Measurements from ENCODE around the gene JAM3. TPM values are rescaled to one million over a fixed set of nuclear protein-coding genes. Genes with fewer than 3 reads are reported as not detected.

The JAM3 gene
- total RNA-seq, 8 experiments from 2014 or later: 34.1 to 141 (median 58.4) TPM

- ATAC-seq (replicated peaks in 6 of 8): no peak
- no peak overlapping the region for H3K27ac ChIP-seq
- H3K4me1 ChIP-seq (replicated peaks in 1 of 2): peaks cover 6 to 19% of the 10 kb centered on the region in 2 donors
- 40 to 83% (median 74%) methylated on average over 1 to 12 of the region's 12 CpGs; no CpG with 5 or more reads in 3 of the 10 experiments for WGBS, 10 experiments
- no peak overlapping the region for H3K4me3 ChIP-seq
- in situ Hi-C loops (cut with MboI; ENCODE audit: low pct_unique_long_range_greater_than_20kb in 2 of 9, low sequenced_read_pairs in 9 of 9, unreplicated experiment in 9 of 9): loop anchor here in 4 of 9 experiments (5.0 to 10.0 kb wide), 3 partner anchors 82 to 92 kb away; no protein-coding TSS in a partner anchor
Measured at GRCh38 chr11:134052395-134052987, 16.4 kb upstream of the JAM3 start.

- Histone ChIP-seq H3K4me1 (replicated peaks in 1 of 2) (peaks cover 6 to 19% of the 10 kb centered on the region in 2 donors), H3K27ac (no peak overlapping the region), H3K4me3 (no peak overlapping the region)
- in situ Hi-C loops (cut with MboI; ENCODE audit: low pct_unique_long_range_greater_than_20kb in 2 of 9, low sequenced_read_pairs in 9 of 9, unreplicated experiment in 9 of 9): loop anchor here in 4 of 9 experiments (5.0 to 10.0 kb wide), 3 partner anchors 82 to 92 kb away; no protein-coding TSS in a partner anchor
- 12 to 80% (median 59%) methylated on average over 2 to 14 of the region's 26 CpGs for WGBS, 10 experiments
- ATAC-seq (replicated peaks in 6 of 8): peak in 1 of 8 experiments; percentile 21
Measured at GRCh38 chr11:134052988-134053945, 15.6 kb upstream of the JAM3 start.

DNA sequence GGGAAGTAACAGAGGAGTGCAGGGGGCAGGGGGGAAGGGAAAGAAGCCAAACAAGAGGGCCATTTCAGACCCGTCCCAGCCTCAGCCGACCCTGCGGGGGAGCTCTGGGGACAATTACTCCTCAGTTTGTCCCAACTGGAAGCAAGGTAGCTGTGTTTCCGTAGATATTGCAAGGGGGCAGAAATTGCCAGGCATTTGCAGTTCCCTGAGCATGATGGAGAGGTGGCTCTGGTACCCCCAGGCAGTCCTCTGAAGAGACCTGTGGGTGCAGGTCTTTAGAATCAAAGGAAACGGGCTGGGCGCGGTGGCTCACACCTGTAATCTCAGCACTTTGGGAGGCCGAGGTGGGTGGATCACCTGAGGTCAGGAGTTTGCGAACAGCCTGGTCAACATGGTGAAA, 13.8 kb upstream of the JAM3 start:
- 90 to 95% (median 94%) methylated on average over 2 to 4 of the region's 9 CpGs; no CpG with 5 or more reads in 7 of the 10 experiments for WGBS, 10 experiments
- H3K4me1 ChIP-seq (replicated peaks in 1 of 2): peaks cover 6 to 19% of the 10 kb centered on the region in 2 donors
- no peak overlapping the region for H3K27ac ChIP-seq
- in situ Hi-C loops (cut with MboI; ENCODE audit: low pct_unique_long_range_greater_than_20kb in 2 of 9, low sequenced_read_pairs in 9 of 9, unreplicated experiment in 9 of 9): loop anchor here in 3 of 9 experiments (10.0 kb wide), 2 partner anchors 80 to 90 kb away; no protein-coding TSS in a partner anchor
- H3K4me3 ChIP-seq: no peak overlapping the region
- no peak for ATAC-seq (replicated peaks in 6 of 8)

DNA sequence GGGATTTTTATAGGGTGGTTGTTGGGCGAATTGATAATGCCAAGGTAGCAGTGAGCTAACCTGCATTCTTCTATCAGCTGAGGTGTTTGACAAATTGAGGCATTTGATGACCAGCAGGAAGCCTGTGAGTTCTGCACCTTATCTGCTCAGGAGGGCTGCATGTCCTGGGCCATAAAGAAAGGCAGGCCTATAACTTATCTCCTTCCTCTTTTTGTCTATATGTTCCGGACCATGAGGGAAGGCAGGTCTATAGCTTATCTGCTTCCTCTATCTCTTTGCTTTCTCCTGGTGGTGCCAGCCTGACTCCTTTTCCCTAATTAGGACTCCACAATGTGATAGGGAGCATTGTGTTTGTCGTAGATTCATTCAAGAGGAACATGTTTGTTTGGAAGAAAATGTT, 8.6 kb upstream of the JAM3 start:
- H3K4me1 ChIP-seq (replicated peaks in 1 of 2): no peaks in the 10 kb centered on the region
- no peak overlapping the region for H3K27ac ChIP-seq
- no peak overlapping the region for H3K4me3 ChIP-seq
- ATAC-seq (replicated peaks in 6 of 8): no peak
- in situ Hi-C loops (cut with MboI; ENCODE audit: low pct_unique_long_range_greater_than_20kb in 2 of 9, low sequenced_read_pairs in 9 of 9, unreplicated experiment in 9 of 9): no loop called here
- WGBS, 10 experiments: 63 to 100% (median 100%) methylated on average over 1 to 3 of the region's 3 CpGs; no CpG with 5 or more reads in 1 of the 10 experiments

DNA sequence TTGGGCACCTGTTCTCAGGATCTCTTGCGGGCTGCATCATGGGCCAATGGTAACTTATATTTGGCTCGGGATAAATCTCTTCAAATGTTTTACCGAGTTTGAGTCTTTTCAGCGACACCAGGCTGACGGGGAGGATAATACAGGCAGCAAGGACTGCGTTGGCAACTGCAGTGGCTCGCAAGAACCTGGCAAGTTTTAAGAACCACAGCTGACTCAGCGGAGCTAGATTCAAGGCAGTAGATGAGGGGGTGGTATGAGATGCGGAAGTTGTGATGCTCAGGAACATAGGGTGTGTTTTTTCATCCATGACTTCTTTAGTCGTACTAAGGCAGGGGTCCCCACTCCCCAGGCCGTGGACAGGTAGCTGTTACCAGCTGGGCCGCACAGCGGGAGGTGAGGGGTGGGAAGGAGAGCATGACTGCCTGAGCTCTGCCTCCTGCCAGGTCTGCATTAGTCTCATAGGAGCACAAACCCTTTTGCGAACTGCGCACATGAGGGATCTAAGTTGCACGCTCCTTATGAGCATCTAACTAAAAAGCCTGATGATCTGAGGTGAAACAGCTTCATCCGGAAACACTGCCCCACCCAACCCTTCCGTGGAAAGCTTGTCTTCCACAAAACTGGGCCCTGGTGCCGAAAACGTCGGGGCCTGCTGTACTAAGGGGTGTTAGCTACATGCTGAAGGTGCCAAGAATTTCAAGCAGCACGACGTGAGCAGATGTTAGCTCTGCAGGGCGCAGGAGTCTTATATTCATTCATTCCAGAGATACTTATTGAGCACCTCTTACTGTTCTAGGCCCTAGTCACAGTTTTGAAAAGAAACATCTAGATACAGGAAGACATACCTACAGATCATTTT, 6.4 kb upstream of the JAM3 start:
- ATAC-seq (replicated peaks in 6 of 8): no peak
- in situ Hi-C loops (cut with MboI; ENCODE audit: low pct_unique_long_range_greater_than_20kb in 2 of 9, low sequenced_read_pairs in 9 of 9, unreplicated experiment in 9 of 9): no loop called here
- H3K27ac ChIP-seq: no peak overlapping the region

GRCh38 chr11:134063124-134063495, 5.8 kb upstream of the JAM3 start:
- in situ Hi-C loops (cut with MboI; ENCODE audit: low pct_unique_long_range_greater_than_20kb in 2 of 9, low sequenced_read_pairs in 9 of 9, unreplicated experiment in 9 of 9): no loop called here
- WGBS, 10 experiments: 20 to 100% (median 58%) methylated on average over 1 to 2 of the region's 2 CpGs; no CpG with 5 or more reads in 7 of the 10 experiments
- H3K4me1 ChIP-seq (replicated peaks in 1 of 2): peaks cover 12% of the 10 kb centered on the region in 2 donors
- ATAC-seq (replicated peaks in 6 of 8): no peak
- no peak overlapping the region for H3K4me3 ChIP-seq
- H3K27ac ChIP-seq: no peak overlapping the region

More for the DNA sequence above, 6.4 kb upstream of the JAM3 start:
- Histone ChIP-seq H3K4me3 (no peak overlapping the region), H3K4me1 (replicated peaks in 1 of 2) (peaks cover 6 to 10% of the 10 kb centered on the region in 2 donors)
- WGBS, 10 experiments: 78 to 100% (median 87%) methylated on average over 1 to 17 of the region's 24 CpGs

- no peak overlapping the region for H3K27ac ChIP-seq
- H3K4me3 ChIP-seq: no peak overlapping the region
- ATAC-seq (replicated peaks in 6 of 8): no peak
- in situ Hi-C loops (cut with MboI; ENCODE audit: low pct_unique_long_range_greater_than_20kb in 2 of 9, low sequenced_read_pairs in 9 of 9, unreplicated experiment in 9 of 9): no loop called here
- peaks cover 15 to 17% of the 10 kb centered on the region in 2 donors for H3K4me1 ChIP-seq (replicated peaks in 1 of 2)
- 20 to 100% (median 80%) methylated on average over 1 to 3 of the region's 12 CpGs; no CpG with 5 or more reads in 1 of the 10 experiments for WGBS, 10 experiments
Measured at GRCh38 chr11:134063991-134064747, 4.7 kb upstream of the JAM3 start.

DNA sequence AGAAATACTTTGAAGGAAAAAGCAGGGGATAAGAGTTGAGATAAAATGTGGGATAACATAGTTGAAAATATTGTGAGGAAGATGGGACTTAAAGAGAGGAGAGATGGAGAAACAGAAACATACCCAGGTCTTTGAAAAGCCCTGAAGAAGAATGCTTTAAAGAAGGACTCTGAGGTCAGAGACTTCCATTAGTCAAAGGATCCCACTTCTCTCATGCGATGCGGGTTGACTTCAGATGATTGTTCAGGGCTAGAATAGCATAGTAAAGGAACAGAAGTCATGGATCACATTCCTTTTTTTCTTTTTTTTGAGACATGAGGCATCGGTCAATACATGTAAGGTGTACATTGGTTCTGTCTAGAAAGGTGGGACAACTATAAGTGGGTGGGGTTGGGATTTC, 3.5 kb upstream of the JAM3 start:
- Histone ChIP-seq H3K27ac (no peak overlapping the region), H3K4me1 (replicated peaks in 1 of 2) (peaks cover 17 to 20% of the 10 kb centered on the region in 2 donors), H3K4me3 (no peak overlapping the region)
- no peak for ATAC-seq (replicated peaks in 6 of 8)
- in situ Hi-C loops (cut with MboI; ENCODE audit: low pct_unique_long_range_greater_than_20kb in 2 of 9, low sequenced_read_pairs in 9 of 9, unreplicated experiment in 9 of 9): no loop called here
- 75 to 100% (median 96%) methylated on average over 1 to 3 of the region's 3 CpGs for WGBS, 10 experiments

DNA sequence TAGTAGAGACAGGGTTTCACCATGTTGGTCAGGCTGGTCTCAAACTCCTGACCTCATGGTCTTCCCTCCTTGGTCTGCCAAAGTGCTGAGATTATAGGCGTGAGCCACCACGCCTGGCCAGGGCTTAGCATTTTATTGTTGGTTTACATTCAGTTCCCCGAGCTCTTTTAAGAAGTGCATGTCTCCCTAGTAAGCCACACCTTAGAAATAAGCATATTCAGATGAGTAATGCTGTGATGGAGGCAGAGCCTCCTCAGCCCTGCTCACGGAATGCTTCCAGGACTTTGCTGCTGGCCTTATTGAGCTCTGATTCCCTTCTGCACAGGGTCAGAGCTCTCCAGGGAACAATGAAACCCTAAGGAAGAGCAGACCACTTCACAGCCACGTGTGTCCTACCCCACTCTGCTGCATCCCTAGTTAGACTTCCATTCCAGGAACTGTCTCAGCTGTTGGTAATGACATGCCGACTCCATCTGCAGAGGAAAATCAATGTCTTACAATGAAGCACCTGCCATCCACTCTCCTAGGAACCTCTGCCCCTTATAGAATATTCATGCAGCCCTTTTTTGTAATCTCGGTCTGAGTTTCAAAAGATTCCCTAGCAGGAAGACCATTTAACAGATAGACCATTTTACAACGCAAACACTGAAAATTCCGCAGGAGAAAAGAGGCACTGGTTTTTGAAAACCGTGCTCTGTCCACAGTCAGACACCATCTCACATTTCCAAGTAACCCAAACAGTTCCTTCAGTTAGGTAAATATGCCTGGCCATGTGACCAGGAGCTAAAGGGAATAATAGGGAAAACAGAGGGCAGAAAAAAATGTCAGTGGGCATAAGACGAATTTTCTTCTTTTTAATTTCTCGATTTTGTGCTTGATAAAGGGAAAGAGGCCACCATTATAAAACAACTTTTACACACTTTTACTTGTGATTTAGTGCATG, 1.7 kb upstream of the JAM3 start:
- H3K4me1 ChIP-seq (replicated peaks in 1 of 2): peaks cover 30 to 37% of the 10 kb centered on the region in 2 donors
- in situ Hi-C loops (cut with MboI; ENCODE audit: low pct_unique_long_range_greater_than_20kb in 2 of 9, low sequenced_read_pairs in 9 of 9, unreplicated experiment in 9 of 9): no loop called here
- peak overlapping the region in 2 of 5 donors; percentile 3 to 7 for H3K4me3 ChIP-seq
- H3K27ac ChIP-seq: peak overlapping the region; percentile 11 to 64
- 0 to 37% (median 24%) methylated on average over 1 to 8 of the region's 12 CpGs; no CpG with 5 or more reads in 1 of the 10 experiments for WGBS, 10 experiments
- ATAC-seq (replicated peaks in 6 of 8): peak; percentile 14 to 87 (median 56)

- Histone ChIP-seq H3K4me1 (replicated peaks in 1 of 2) (peaks cover 37 to 40% of the 10 kb centered on the region in 2 donors), H3K4me3 (peak overlapping the region; percentile 86 to 96 (median 94)), H3K27ac (peak overlapping the region; percentile 86 to 93)
- peak; percentile 1 to 64 (median 60) for ATAC-seq (replicated peaks in 6 of 8)
- 0 to 59% (median 18%) methylated on average over 1 to 18 of the region's 41 CpGs for WGBS, 10 experiments
- in situ Hi-C loops (cut with MboI; ENCODE audit: low pct_unique_long_range_greater_than_20kb in 2 of 9, low sequenced_read_pairs in 9 of 9, unreplicated experiment in 9 of 9): no loop called here
Measured at GRCh38 chr11:134069426-134070341, 812 bp downstream of the JAM3 start.
